Gastroesophageal sphincter (tissue), 4 donors: ENCODE data around the gene CSF3R. TPM values are rescaled to one million over a fixed set of nuclear protein-coding genes. Genes with fewer than 3 reads are reported as not detected.

Source experiments
- ATAC-seq: fragments of 150-250 bp; one replicate; pipeline ENCODE4 v1.9.1; 2016; ENCODE audit warnings: mild to moderate bottlenecking, moderate library complexity
- H3K27ac ChIP-seq, 4 donors: fragments of 200-600 bp; sonication (generic) in 3 of 4; 1 replicate in 3 of 4; 2 replicates in 1 of 4; pipeline ENCODE4 v1.5.1; 2016 to 2019
- H3K27me3 ChIP-seq: fragments of 200-600 bp; sonication (generic); one replicate; pipeline ENCODE4 v1.5.1; 2019
- H3K36me3 ChIP-seq, 2 donors: fragments of 200-600 bp; sonication (generic); one replicate each; pipeline ENCODE4 v1.5.1; 2019; ENCODE audit warnings: control low read depth in 1 of 2
- H3K4me1 ChIP-seq, 3 donors: fragments of 200-600 bp; sonication (generic); 1 replicate in 2 of 3; 2 replicates in 1 of 3; pipeline ENCODE4 v1.5.1; 2016 to 2019; ENCODE audit warnings: control low read depth in 2 of 3
- H3K4me3 ChIP-seq, 2 donors: fragments of 200-600 bp; sonication (generic); one replicate each; pipeline ENCODE4 v1.5.1; 2019; ENCODE audit warnings: mild to moderate bottlenecking in 1 of 2, moderate library complexity in 1 of 2
- H3K9me3 ChIP-seq, 3 donors: fragments of 200-600 bp; sonication (generic); one replicate each; pipeline ENCODE4 v1.5.1; 2017 to 2019; ENCODE audit warnings: control low read depth in 2 of 3
- CTCF ChIP-seq, 4 experiments: fragments of 200-600 bp in 2 of 4; fragments of 450-650 bp in 2 of 4; sonication (generic) in 1 of 4; IDR thresholded peaks; one replicate each; pipeline ENCODE4 v1.5.1; 2017 to 2019; ENCODE audit warnings: antibody characterized with exemption in 4 of 4, mild to moderate bottlenecking in 2 of 4, moderate library complexity in 2 of 4
- EP300 ChIP-seq: sonication (generic); formaldehyde crosslinking; IDR thresholded peaks from one replicate; pipeline ENCODE4 v1.6.1; 2017; ENCODE audit warnings: antibody characterized with exemption, mild to moderate bottlenecking
- POLR2A ChIP-seq, 2 donors: fragments of 450-650 bp; IDR thresholded peaks; one replicate each; pipeline ENCODE4 v1.6.1; 2017; ENCODE audit warnings: antibody characterized with exemption in 2 of 2, mild to moderate bottlenecking in 2 of 2, moderate library complexity in 1 of 2
- POLR2AphosphoS5 ChIP-seq: sonication (generic); formaldehyde crosslinking; IDR thresholded peaks from one replicate; pipeline ENCODE4 v1.6.1; 2017; ENCODE audit warnings: antibody characterized with exemption
- WGBS, 2 donors: methylation state at CpG; one replicate each; pipeline ENCODE4 v1.1.5; 2018; ENCODE audit warnings: low coverage in 1 of 2; 5-methylcytosine and 5-hydroxymethylcytosine counted together
- total RNA-seq, 4 donors: library from RNA; depleted of rRNA; stranded (reverse); fragments of >200 nt; gene quantifications; one replicate each; pipeline ENCODE4 v1.1.0, GENCODE V29; 2016

Gene CSF3R
- total RNA-seq, 4 donors from 2014 or later: 2.7 to 26.8 (median 10.1) TPM

GRCh38 chr1:36522461-36523229 lies 39.9 kb upstream of the CSF3R start:
- 80% methylated on average over 8 of the region's 12 CpGs; no CpG with 5 or more reads in 1 of the 2 donors for WGBS, 2 donors
- ATAC-seq: no peak
- H3K27ac ChIP-seq: no peak overlapping the region
- peaks cover 14% of the 10 kb centered on the region for H3K27me3 ChIP-seq
- H3K9me3 ChIP-seq: no peaks in the 10 kb centered on the region
- no peak overlapping the region for H3K4me3 ChIP-seq
- TF ChIP-seq POLR2AphosphoS5 (no peak), EP300 (no peak), POLR2A (IDR thresholded peaks at IDR 0.05) (no peak), CTCF (IDR thresholded peaks at IDR 0.05) (no peak)
- H3K4me1 ChIP-seq: no peaks in the 10 kb centered on the region
- no peaks in the 10 kb centered on the region for H3K36me3 ChIP-seq

- no peak for ATAC-seq
- 86% methylated on average over 7 of the region's 8 CpGs; no CpG with 5 or more reads in 1 of the 2 donors for WGBS, 2 donors
- TF ChIP-seq POLR2AphosphoS5: no peak
- no peak for TF ChIP-seq POLR2A (IDR thresholded peaks at IDR 0.05)
- TF ChIP-seq CTCF (IDR thresholded peaks at IDR 0.05): no peak
- no peak for TF ChIP-seq EP300
- Histone ChIP-seq H3K27ac (no peak overlapping the region), H3K4me1 (no peaks in the 10 kb centered on the region), H3K36me3 (no peaks in the 10 kb centered on the region), H3K9me3 (no peaks in the 10 kb centered on the region), H3K4me3 (no peak overlapping the region), H3K27me3 (peaks cover 12% of the 10 kb centered on the region)
Observed at GRCh38 chr1:36522021-36522420, 39.3 kb upstream of the CSF3R start.

GRCh38 chr1:36520771-36521420 lies 38.2 kb upstream of the CSF3R start:
- TF ChIP-seq CTCF (IDR thresholded peaks at IDR 0.05): no peak
- no peak for TF ChIP-seq EP300
- no peak for TF ChIP-seq POLR2AphosphoS5
- ATAC-seq: no peak
- peaks cover 20% of the 10 kb centered on the region for H3K27me3 ChIP-seq
- no peak overlapping the region for H3K27ac ChIP-seq
- H3K9me3 ChIP-seq: no peaks in the 10 kb centered on the region
- H3K4me3 ChIP-seq: no peak overlapping the region
- no peaks in the 10 kb centered on the region for H3K4me1 ChIP-seq
- H3K36me3 ChIP-seq: no peaks in the 10 kb centered on the region
- 52 to 69% methylated on average over 5 of the region's 12 CpGs for WGBS, 2 donors

GRCh38 chr1:36520056-36520455 lies 37.3 kb upstream of the CSF3R start:
- WGBS, 2 donors: 40 to 70% methylated on average over 1 to 4 of the region's 8 CpGs
- H3K36me3 ChIP-seq: no peaks in the 10 kb centered on the region
- no peak overlapping the region for H3K4me3 ChIP-seq
- H3K9me3 ChIP-seq: no peaks in the 10 kb centered on the region
- no peak overlapping the region for H3K27ac ChIP-seq
- no peak for ATAC-seq
- H3K4me1 ChIP-seq: no peaks in the 10 kb centered on the region
- TF ChIP-seq POLR2A (IDR thresholded peaks at IDR 0.05) (no peak), CTCF (IDR thresholded peaks at IDR 0.05) (no peak), EP300 (no peak), POLR2AphosphoS5 (no peak)
- H3K27me3 ChIP-seq: peaks cover 29% of the 10 kb centered on the region
